NCI-H146 treated with DMSO at 0.1 percent for 48 hours (cell line): Measurements from ENCODE around the gene EDRF1.
"Not testable (repeated sequence)": the region's sequence is repeated elsewhere in the genome, so short reads cannot be mapped to it uniquely, and the experiment has no call there.

Experiments
- DNase-seq: peaks from one replicate; lab custom pipeline; 2025; ENCODE audit not compliant: unreplicated experiment; lab: John Stamatoyannopoulos, UW

Gene EDRF1

DNA sequence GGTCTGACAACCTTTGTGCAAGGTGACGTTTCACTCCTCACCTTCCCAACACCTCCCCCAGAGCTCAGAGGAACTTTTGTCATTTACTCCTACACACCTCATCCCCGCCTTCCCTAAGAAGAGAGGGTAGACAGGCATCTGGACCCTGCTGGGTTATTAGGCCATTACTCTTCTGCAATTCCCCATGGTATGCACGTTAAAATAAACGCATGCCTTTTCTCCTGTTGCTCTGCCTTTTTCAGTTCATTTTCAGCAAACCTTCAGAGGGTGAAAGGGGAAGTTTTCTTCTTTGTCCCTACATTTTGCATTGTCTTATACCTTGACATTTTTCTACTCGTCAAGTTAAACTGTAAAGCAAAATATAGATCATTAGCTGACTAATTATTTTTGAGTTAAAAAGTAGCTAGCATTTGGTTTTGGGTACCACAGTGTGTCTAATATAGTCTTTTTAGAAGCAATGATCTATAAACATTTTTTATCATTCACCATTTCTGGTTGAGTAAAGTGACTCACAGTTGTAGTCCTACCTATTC is 10.5 kb upstream of the EDRF1 start:
- DNase-seq = no peak

DNA sequence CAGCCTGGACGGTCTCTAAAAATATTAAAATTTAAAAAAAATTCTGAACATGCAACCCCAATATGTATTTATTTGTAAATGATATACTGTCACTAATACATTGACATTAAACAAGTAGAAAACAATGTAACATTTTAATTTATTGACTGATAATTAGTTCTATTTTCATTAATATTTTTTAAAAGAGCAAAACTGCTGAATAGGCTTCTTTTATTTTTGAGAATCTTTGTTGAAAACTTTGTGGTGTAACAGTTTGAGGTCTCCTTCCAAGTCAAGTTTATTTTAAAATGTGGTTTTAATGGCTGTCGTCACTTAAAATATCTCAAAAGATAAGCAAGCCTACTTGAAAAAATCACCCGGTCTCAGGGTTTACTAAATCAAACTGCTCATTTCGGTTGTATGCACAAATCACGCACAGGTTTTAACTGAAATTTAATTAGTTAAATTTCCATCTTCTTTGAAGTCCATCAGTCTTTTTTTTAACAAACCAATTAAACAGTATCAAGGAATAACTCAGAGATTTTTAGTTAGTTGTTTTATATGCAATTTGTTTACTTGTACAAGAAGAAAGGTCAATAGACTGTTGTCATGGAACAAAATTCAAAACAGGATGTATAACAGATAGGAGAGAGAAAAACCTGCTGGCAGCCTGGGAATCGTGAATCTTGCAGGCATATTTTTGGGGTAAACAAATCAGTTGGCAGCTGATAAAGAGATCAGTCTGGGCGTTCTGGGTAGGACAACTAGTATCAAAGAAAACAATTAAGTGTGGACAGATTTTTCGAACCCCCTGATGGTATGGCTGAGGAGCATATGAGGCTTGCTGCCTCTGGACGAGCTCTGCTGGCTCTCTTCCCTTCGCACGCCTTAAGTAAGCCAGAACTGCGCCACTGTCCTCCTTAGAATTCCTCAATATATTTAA is 9.7 kb upstream of the EDRF1 start:
- DNase-seq = no peak

DNA sequence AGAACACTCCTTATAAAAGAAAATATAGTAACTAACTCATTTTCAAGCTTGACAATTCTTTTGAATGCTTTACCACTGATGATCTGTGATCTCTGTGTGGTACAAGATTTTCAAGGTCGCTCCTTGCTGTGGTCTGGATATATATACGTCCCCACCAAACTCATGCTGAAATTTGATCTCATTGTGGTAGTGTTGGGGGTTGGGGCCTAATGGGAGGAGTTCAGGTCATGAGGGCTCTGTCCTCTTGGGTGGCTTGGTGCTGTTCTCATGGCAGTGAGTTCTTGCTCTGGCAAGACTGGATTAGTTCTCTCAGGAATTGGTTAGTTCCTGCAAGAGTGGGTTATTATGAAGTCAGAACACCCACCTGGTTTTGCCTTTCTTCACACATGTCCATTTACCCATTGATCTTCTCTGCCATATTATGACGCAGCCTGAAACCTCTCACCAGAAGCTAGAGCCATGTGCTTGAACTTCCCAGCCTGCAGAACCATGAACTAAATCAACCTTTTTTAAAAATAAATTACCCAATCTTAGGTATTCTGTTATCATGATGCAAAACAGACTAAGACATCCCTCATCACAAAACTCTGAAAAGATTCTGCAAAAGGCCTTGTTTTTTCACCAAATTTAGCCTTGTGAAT is 8.3 kb upstream of the EDRF1 start:
- no peak for DNase-seq

DNA sequence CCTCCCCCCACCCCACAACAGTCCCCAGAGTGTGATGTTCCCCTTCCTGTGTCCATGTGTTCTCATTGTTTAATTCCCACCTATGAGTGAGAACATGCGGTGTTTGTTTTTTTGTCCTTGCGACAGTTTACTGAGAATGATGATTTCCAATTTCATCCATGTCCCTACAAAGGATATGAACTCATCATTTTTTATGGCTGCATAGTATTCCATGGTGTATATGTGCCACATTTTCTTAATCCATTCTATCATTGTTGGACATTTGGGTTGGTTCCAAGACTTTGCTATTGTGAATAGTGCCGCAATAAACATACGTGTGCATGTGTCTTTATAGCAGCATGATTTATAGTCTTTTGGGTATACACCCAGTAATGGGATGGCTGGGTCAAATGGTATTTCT is 4.8 kb upstream of the EDRF1 start:
- not testable (repeated sequence) for DNase-seq

DNA sequence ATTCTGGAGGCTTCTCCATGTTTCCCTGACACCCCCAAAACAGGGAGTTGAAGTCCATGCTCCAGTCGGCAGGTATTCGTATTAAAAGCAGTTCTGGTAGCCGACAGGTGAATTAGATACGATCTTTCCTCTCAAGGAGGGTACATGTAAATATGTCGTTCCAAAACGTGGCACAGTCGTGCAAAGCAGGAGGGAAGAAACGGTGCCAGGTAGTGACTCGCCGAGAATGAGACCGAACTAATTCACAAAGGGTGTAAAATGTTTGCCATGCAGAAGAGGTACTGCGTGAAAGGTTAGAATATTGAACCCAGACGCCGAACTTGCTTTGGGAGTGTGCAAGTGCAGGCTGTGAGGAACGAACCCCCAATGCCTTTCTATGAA is 483 bp downstream of the EDRF1 start:
- DNase-seq = no peak

DNA sequence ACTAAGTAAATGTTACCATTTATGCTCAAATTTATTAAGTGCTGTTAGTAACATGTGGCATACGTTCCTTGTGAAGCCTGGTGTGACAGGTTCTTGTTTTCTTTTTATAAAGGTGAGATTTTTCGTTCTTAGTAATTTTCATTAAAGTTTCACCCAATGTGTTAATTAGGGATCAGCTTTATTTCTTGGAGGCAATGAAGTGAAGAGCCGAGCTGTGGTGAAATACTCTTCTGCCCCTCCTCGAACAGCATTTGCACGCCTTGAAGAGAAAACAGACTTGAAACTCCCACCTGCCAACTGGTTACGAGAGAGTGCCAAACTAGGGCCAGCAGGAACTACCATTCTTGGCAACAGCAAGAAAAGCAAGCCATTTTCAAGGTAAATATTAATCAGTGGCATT is 1.5 kb downstream of the EDRF1 start:
- no peak for DNase-seq

DNA sequence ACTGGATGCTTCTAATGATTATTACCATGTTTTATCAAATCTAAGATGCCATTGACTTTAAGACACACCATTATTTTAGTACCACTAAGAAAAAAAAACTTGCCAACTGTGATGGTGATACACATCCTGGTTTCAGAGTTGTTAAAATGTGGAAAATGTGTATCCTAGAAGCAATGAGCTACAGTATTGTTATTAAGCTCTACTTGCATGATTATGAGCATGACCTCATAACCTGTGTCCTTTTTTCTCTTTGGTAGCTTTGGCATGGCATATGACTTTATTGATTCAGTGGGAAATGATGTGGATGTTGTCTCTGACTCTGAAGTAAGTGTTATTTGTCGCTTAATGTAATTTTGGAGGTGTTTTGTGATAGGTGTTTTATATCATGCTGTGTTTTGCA is 3.3 kb downstream of the EDRF1 start:
- DNase-seq = no peak

DNA sequence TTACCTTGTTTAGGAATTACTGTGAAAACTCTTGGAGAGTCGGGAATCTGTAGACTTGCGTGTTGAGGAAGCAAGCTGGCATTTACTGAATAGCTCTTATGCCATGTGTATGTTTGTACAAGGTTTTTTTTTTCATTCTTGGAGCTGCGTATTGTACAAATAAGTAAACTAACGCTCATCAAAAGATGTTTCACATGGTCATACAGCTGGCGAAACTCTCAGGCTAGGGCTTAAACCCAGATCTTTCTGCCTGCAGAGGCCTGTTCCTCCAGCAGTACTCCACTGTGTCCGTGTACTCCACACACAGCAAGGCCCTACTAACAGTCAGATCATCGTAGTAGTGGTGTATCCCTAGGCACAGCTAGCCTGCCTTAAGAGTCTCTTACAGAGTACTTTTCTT is 7.4 kb downstream of the EDRF1 start:
- no peak for DNase-seq

DNA sequence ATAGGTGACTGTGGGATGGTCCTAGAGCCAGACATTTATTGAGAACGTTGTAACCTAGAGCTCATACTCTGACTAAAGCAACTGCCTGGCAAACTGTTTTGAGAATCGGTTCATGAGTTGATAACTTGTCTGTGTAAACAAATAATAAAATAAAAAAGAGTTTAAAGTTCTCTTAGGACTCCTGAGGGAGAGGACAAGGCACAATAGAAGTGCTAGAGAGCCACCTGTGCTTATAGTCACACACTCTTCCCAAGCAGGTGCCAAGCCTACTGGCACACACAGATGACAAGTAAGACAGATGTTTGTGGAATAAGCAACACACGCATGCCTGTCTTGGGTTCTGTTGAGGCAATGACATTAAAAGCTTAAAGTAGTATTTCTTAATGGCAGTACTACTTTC is 7.9 kb downstream of the EDRF1 start:
- DNase-seq = no peak

DNA sequence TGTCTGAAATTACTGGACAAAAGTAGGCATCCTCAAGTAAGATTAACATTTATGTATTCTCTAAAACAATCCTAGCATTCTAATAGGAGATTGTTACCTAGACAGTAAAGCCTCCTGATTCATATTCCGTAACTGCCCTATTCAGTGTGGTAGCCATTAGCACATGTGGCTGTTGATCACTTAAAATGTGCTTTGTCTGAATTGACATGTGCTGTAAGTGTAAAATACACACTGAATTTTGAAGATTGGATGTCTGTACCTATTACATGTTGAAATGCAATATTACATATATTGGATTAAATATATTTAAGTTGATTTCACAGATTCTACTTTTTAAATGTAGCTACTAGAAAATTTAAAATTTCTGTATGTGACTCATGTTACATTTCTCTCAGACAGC is 14.6 kb downstream of the EDRF1 start:
- DNase-seq = no peak

DNA sequence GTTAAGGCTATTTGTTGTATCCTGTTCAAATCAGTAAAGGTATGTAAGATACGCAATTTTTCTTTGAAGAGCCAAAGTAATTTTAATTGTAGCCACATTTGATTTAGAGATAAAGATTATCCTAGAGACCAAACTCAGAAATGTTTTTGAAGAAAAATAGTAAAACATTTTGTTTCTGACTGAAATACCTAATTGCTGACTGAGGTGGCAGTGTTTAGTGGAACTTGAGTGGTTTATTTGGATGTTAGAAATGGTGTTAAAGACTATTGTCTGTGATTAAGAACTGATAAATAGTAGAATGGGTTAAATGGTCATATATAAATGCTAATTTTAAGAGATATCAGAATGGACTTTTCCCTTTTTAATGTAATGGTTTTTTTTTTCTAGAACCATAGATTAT is 15.3 kb downstream of the EDRF1 start:
- no peak for DNase-seq

DNA sequence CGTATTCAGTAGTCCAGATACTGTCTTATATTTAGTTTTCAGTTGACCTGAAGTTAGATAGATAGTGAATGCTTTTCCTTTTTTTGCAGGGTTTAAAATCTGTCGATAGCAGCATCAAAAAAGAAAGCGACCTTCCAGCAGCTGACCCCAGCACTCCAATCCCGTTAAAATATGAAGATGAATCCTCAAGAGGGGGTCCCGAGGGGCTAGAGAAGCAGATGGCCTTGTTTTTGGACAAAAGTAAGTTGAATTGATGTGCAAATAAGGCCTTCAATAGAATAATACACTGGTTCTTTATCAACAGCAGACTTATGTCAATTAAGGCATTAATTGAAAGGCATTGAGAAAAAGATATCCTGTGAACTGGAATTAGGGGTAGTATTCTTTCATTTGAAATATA is 18.7 kb downstream of the EDRF1 start:
- no peak for DNase-seq

DNA sequence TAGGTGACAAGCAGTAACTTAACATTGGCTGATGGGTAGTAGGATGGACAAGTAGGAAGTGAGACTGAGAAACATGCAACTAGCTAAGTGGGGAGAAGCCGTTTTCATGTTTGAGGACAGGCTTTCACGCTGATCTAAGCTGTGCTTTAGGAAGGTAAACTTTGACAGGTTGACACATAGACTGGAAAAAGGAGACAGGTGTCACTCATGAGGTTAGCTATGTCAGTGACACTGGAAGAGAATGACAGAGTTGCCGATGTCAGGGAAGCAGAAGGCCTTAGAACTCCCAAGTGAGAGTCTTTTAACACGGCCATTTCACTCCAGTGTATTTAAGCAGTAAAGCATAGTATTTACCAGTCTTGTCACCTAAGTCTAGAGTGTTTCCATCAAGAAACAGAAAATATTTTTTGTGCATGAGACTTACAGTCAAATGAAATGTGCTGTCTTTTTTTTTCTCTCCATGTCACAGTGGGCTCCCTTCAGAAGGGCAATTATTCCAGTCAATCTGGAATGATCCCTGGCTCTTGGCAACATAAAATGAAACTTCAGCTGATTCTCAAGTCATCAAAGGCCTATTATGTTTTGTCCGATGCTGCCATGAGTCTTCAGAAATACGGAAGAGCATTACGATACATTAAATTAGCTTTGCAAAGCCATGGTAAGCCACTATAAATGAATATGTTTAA is 20.6 kb downstream of the EDRF1 start:
- no peak for DNase-seq

DNA sequence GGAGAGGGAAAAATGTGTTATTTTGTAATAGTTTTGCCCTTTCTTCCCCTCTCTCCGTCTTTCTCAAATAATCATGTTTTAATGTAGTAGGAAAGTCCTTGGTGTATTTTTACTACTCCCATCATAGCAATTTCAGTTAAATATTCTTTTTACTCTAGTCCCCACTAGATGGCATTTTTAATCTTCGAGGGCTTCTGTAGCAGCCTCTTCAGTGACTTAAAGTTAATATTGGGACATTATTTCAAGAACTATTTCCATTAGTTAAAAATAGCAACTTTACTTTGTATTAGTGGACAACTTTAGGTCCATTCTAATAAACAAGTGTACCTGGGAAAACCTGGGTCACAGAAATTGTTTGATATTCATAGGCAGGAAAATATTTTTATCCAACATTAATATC is 23.0 kb downstream of the EDRF1 start:
- no peak for DNase-seq

DNA sequence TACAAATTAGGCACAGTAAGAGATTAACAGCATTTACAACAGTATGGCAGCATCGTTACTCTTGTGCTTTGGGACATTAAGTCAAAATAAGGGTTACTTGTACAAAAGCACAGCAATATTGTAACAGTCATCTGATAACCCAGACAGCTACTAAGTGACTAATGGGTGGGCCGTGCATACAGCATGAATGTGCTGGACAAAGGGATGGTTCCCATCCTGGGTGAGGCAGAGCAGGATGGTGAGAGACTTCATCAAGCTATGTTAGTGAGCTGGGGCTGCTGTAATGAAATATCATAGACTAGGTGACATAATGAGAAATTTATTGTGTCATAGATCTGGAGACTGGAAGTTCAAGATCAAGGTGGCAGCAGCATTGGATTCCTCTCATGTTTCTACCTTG is 25.4 kb downstream of the EDRF1 start:
- no peak for DNase-seq

DNA sequence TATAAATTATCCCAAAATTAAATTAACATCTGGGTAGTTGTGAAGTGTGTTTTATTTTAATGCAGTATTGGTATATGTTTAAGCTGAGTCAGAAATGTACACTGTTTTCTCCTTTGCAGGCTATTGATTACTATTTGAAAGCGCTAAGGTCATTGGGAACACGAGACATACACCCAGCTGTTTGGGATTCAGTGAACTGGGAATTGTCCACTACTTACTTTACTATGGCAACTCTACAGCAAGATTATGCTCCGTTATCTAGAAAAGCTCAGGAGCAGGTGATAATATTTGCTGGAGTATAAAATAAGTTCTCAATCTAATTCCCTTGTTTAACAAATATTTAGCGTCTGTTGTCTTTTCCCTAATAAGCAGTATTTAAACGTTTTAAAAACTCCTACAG is 27.9 kb downstream of the EDRF1 start:
- no peak for DNase-seq

DNA sequence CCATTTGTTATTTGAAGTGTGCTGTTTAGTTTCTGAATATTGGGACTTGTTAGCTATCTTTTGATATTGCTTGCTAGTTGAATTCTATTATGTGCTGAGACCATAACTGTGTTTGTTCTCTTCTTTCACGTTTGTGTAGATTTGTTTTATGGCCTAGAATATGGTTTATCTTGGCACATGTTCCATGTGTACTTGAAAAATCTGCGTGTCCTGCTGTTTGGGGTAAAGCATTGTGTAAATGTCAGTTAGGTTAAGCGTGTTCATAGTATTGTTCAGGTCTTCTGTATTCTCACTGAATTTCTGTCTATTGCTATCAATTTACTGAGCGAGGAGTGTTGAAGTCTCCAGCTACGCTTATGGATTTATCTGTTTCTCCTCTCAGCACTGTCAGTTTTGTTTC is 36.7 kb downstream of the EDRF1 start:
- DNase-seq = no peak

DNA sequence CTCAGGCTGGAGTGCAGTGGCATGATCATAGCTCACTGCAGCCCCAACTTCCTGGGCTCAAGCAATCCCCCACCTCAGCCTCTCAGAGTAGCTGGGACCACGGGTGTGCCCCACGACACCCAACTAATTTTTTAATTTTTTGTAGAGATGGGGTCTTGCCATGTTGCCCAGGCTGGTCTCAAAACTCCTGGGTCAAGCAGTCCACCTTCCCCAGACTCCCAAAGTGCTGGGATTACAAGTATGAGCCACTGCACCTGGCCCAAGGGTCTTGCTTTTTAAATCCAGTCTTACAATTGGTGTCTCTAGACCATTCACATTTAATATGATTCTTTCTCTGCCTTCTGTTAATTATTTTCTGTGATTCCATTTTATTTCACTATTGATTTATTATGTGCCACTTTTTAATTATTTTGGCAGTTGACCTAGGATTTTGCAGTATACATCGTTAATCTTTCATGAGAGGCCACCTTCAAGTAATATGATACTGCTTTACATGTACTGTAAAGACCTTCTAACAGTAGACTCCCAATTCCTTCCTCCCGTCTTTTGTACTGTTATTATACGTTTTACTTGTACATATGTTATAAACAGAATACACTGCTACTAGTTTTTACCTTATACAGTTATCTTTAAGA is 37.5 kb downstream of the EDRF1 start:
- no peak for DNase-seq

DNA sequence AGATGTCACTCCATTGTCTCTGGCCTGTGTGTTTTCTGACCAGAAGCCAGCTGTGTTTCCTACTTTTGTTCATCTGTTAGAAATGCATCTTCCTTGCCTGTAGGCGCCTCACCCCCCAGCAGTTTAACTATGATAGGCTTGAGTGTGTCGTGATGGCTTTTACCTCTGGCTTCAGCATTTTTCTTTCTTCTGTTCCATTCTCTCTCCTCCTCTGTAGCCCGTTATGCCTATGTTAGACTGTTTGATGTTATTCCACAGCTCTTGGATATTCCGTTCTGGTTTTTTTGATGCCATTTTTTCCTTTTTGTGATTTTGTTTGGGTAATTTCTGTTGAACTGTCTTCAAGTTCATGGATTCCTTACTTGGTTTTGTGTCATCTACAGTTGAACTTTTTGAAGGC is 38.2 kb downstream of the EDRF1 start:
- DNase-seq = no peak

DNA sequence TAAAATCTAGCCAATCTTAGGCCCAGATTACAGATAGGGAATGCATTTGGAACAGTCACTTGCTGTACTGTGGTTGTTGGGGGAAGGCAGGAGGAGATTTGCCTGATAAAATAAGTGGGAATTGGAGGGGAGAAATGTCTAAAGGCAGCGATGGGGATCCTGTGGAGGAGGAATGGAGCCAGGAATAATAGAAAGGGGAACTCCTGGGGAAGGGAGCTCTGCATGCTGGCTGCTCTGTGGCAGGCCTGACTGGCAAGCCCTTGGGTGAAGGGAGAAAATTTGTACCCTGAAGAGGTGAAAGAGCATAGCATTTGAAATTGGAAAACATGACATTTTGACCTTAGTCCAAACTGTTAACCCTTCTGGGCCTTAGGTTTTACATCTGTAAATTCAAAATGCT is 42.5 kb downstream of the EDRF1 start:
- DNase-seq = no peak
